Gastrocnemius medialis (tissue), 4 donors: ENCODE results near the gene BCL2L13.

ENCODE experiments used
- CTCF ChIP-seq, 5 experiments: fragments of 450-650 bp in 3 of 5; fragments of 200-600 bp in 2 of 5; sonication (generic) in 2 of 5; IDR thresholded peaks in 4 of 5; conservative IDR thresholded peaks in 1 of 5; 1 replicate in 4 of 5; 2 replicates in 1 of 5; pipeline ENCODE4 v1.5.1; 2016 to 2019; ENCODE audit warnings: antibody characterized with exemption in 5 of 5, mild to moderate bottlenecking in 3 of 5, moderate library complexity in 3 of 5
- POLR2A ChIP-seq, 2 donors: fragments of 450-650 bp; IDR thresholded peaks; one replicate each; pipeline ENCODE4 v1.6.1; 2017; ENCODE audit warnings: antibody characterized with exemption in 2 of 2, mild to moderate bottlenecking in 2 of 2, moderate library complexity in 2 of 2

- no peak for TF ChIP-seq CTCF (IDR thresholded peaks at IDR 0.05 in 4 of 5, conservative IDR thresholded peaks at IDR 0.05 in 1 of 5)
- TF ChIP-seq POLR2A (IDR thresholded peaks at IDR 0.05): no peak
These were observed 3.9 kb upstream of the BCL2L13 start for GRCh38 chr22:17634696-17635095.
